ENCODE data around the gene INTU.

INTU gene

DNA sequence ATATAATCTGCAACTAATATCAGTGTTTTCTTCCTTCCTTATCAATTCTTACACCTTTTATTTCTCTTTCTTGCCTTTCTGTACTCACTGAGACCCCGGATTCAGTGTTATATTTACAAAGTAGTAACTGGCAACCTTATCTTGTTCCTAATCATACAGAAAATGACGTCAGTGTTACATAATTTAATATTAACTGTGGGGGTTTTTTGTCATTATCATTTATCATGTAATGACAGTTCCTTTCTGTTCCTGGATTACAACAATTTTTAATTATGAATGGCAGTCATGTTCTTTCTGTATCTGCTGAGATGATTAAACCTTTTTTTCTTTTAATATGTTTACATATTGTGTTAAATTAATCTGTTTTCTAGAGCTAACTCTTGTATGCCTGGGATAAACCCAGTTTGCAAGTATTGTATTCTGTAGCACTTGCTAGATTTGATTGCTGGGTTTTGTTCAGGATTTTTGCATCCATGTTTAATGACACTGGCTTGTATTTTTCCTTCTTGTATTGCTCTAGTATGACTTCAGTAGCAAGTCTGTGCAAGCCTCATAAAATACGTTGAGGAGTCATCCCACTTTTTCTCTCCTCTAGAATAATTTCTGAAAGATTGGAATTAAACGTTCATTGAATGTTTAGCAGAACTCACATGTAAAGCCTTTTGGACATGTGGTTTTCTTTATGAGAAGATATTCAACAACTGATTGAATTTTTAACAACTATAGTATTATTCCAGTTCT, 138.9 kb downstream of the INTU start:
- TF ChIP-seq TAF1 (IDR thresholded peaks at IDR 0.05; ENCODE audit: borderline replicate concordance, insufficient read depth, low read length), result no peak
- no peak for TF ChIP-seq SIN3A (IDR thresholded peaks at IDR 0.05; ENCODE audit: borderline replicate concordance, insufficient read depth, low read length)
- no peak for TF ChIP-seq FOXP2 (optimal IDR thresholded peaks at IDR 0.05; ENCODE audit: borderline replicate concordance, extremely low read depth, extremely low read length, insufficient read depth)
- TF ChIP-seq REST (IDR thresholded peaks at IDR 0.05; ENCODE audit: insufficient read depth in 1 of 2, low read depth in 2 of 2, low read length in 2 of 2), result no peak
- no peak for TF ChIP-seq POLR2AphosphoS5 (IDR thresholded peaks at IDR 0.05; ENCODE audit: low read depth, low read length)

GRCh38 chr4:127772769-127773671, 140.3 kb downstream of the INTU start:
- TF ChIP-seq SIN3A (IDR thresholded peaks at IDR 0.05; ENCODE audit: borderline replicate concordance, insufficient read depth, low read length) (no peak), FOXP2 (optimal IDR thresholded peaks at IDR 0.05; ENCODE audit: borderline replicate concordance, extremely low read depth, extremely low read length, insufficient read depth) (no peak), POLR2AphosphoS5 (IDR thresholded peaks at IDR 0.05; ENCODE audit: low read depth, low read length) (no peak), REST (IDR thresholded peaks at IDR 0.05; ENCODE audit: insufficient read depth in 1 of 2, low read depth in 2 of 2, low read length in 2 of 2) (no peak), TAF1 (IDR thresholded peaks at IDR 0.05; ENCODE audit: borderline replicate concordance, insufficient read depth, low read length) (no peak)

- no peak for TF ChIP-seq POLR2AphosphoS5 (IDR thresholded peaks at IDR 0.05; ENCODE audit: low read depth, low read length)
- TF ChIP-seq FOXP2 (optimal IDR thresholded peaks at IDR 0.05; ENCODE audit: borderline replicate concordance, extremely low read depth, extremely low read length, insufficient read depth), result no peak
- no peak for TF ChIP-seq REST (IDR thresholded peaks at IDR 0.05; ENCODE audit: insufficient read depth in 1 of 2, low read depth in 2 of 2, low read length in 2 of 2)
- no peak for TF ChIP-seq SIN3A (IDR thresholded peaks at IDR 0.05; ENCODE audit: borderline replicate concordance, insufficient read depth, low read length)
- TF ChIP-seq TAF1 (IDR thresholded peaks at IDR 0.05; ENCODE audit: borderline replicate concordance, insufficient read depth, low read length), result no peak
Measured at GRCh38 chr4:127775843-127776242, 143.1 kb downstream of the INTU start.

All from PFSK-1 (cell line).